Stimulated activated CD4-positive, alpha-beta T cell treated with anti-CD3 and anti-CD28 coated beads, Interleukin-2, amount 100 ng/mL, for 4 hours (primary cell): ENCODE data around the gene ATG9B.
"Not testable (repeated sequence)": the region's sequence is repeated elsewhere in the genome, so short reads cannot be mapped to it uniquely, and the experiment has no call there.

Experiments
- DNase-seq: peaks from one replicate; pipeline ENCODE4 v3.0.0-alpha.2; 2020; ENCODE audit warnings: low read depth

The ATG9B gene

GRCh38 chr7:151014950-151015349 lies 9.3 kb downstream of the ATG9B start:
- no peak for DNase-seq

GRCh38 chr7:151013733-151014497 lies 10.4 kb downstream of the ATG9B start:
- DNase-seq: peak; percentile 73

GRCh38 chr7:151013356-151013732 lies 10.9 kb downstream of the ATG9B start:
- DNase-seq: no peak

- DNase-seq: no peak
Measured at GRCh38 chr7:151012911-151013347, 11.4 kb downstream of the ATG9B start.

GRCh38 chr7:151012031-151012692 lies 12.1 kb downstream of the ATG9B start:
- no peak for DNase-seq

- DNase-seq: not testable (repeated sequence)
Measured at GRCh38 chr7:151011616-151012015, 12.7 kb downstream of the ATG9B start.

- no peak for DNase-seq
Measured at GRCh38 chr7:151011097-151011409, 13.2 kb downstream of the ATG9B start.

- DNase-seq: no peak
Measured at GRCh38 chr7:151010307-151011096, 13.8 kb downstream of the ATG9B start.

GRCh38 chr7:151010037-151010306 lies 14.3 kb downstream of the ATG9B start:
- DNase-seq: no peak

- DNase-seq: no peak
Measured at GRCh38 chr7:151009327-151010036, 14.8 kb downstream of the ATG9B start.

- DNase-seq: peak; percentile 66
Measured at GRCh38 chr7:151008511-151009323, 15.6 kb downstream of the ATG9B start.

- no peak for DNase-seq
Measured at GRCh38 chr7:151008143-151008510, 16.2 kb downstream of the ATG9B start.

- no peak for DNase-seq
Measured at GRCh38 chr7:151007469-151007898, 16.8 kb downstream of the ATG9B start.

GRCh38 chr7:151006590-151007300 lies 17.5 kb downstream of the ATG9B start:
- no peak for DNase-seq

- no peak for DNase-seq
Measured at GRCh38 chr7:151005566-151005965, 18.7 kb downstream of the ATG9B start.

GRCh38 chr7:151003572-151003971 lies 20.7 kb downstream of the ATG9B start:
- no peak for DNase-seq

- no peak for DNase-seq
Measured at GRCh38 chr7:151001546-151001945, 22.7 kb downstream of the ATG9B start.

GRCh38 chr7:151000897-151001495 lies 23.3 kb downstream of the ATG9B start:
- no peak for DNase-seq

GRCh38 chr7:150999497-151000230 lies 24.6 kb downstream of the ATG9B start:
- DNase-seq: no peak

- DNase-seq: no peak
Measured at GRCh38 chr7:150999001-150999400, 25.3 kb downstream of the ATG9B start.
